ENCODE measurements around the gene LOXHD1.

Gene LOXHD1

GRCh38 chr18:46657115-46657955, at the start of gene LOXHD1:
Gene LOXHD1 (minus strand): TSS chr18:46657220. CDS start chr18:46657033, 187 bp downstream.
- DNase-seq (ENCODE audit: low read depth): no peak
- H3K4me3 ChIP-seq (ENCODE audit: control insufficient read depth, low read depth, low read length): no peak within 1 kb of the TSS
- no peak for TF ChIP-seq CTCF (IDR thresholded peaks at IDR 0.05; ENCODE audit: control insufficient read depth, insufficient read depth, low read depth, low read length, missing control alignments)

GRCh38 chr18:46705521-46705920, 48.5 kb upstream of the LOXHD1 start:
- TF ChIP-seq CTCF (IDR thresholded peaks at IDR 0.05; ENCODE audit: control insufficient read depth, insufficient read depth, low read depth, low read length, missing control alignments): no peak
- no peak for DNase-seq (ENCODE audit: low read depth)
- no peak overlapping the region for H3K4me3 ChIP-seq (ENCODE audit: control insufficient read depth, low read depth, low read length)

- DNase-seq (ENCODE audit: low read depth): no peak
Measured at GRCh38 chr18:46704816-46705215, 47.8 kb upstream of the LOXHD1 start.

GRCh38 chr18:46704189-46704588, 47.2 kb upstream of the LOXHD1 start:
- TF ChIP-seq CTCF (IDR thresholded peaks at IDR 0.05; ENCODE audit: control insufficient read depth, insufficient read depth, low read depth, low read length, missing control alignments): no peak
- DNase-seq (ENCODE audit: low read depth): no peak
- H3K4me3 ChIP-seq (ENCODE audit: control insufficient read depth, low read depth, low read length): no peak overlapping the region

More at GRCh38 chr18:46704816-46705215, 47.8 kb upstream of the LOXHD1 start:
- no peak for TF ChIP-seq CTCF (IDR thresholded peaks at IDR 0.05; ENCODE audit: control insufficient read depth, insufficient read depth, low read depth, low read length, missing control alignments)
- H3K4me3 ChIP-seq (ENCODE audit: control insufficient read depth, low read depth, low read length): no peak overlapping the region

- no peak for DNase-seq (ENCODE audit: low read depth)
- no peak for TF ChIP-seq CTCF (IDR thresholded peaks at IDR 0.05; ENCODE audit: control insufficient read depth, insufficient read depth, low read depth, low read length, missing control alignments)
- H3K4me3 ChIP-seq (ENCODE audit: control insufficient read depth, low read depth, low read length): no peak overlapping the region
Measured at GRCh38 chr18:46702471-46702870, 45.5 kb upstream of the LOXHD1 start.

GRCh38 chr18:46700066-46700824, 43.2 kb upstream of the LOXHD1 start:
- TF ChIP-seq CTCF (IDR thresholded peaks at IDR 0.05; ENCODE audit: control insufficient read depth, insufficient read depth, low read depth, low read length, missing control alignments): no peak
- H3K4me3 ChIP-seq (ENCODE audit: control insufficient read depth, low read depth, low read length): no peak overlapping the region
- no peak for DNase-seq (ENCODE audit: low read depth)
